GM19397 (cell line): Measurements from ENCODE around the gene SPEF1.

ENCODE experiments used
- ATAC-seq: cut with Tn5 transposase; IDR thresholded peaks from one replicate; pipeline ENCODE4 v1.9.1; 2021; ENCODE audit warnings: mild to moderate bottlenecking, moderate library complexity; ENCODE audit not compliant: unreplicated experiment

The SPEF1 gene

DNA sequence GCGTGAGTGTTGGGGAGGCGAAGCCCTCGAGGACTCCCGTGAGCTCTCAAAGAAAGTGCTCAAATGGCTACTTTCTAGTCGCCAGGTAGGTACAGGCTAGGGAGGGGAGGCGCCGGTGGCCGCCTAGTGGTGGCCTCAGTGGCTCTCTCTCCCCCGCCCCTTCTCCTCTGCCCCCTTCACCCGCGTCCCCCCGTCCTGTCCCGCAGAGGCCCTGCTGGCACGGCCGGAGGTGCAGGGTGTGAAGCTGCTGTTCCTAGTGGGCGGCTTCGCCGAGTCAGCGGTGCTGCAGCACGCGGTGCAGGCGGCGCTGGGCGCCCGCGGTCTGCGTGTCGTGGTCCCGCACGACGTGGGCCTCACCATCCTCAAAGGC lies 30.0 kb downstream of the SPEF1 start:
- no peak for ATAC-seq

DNA sequence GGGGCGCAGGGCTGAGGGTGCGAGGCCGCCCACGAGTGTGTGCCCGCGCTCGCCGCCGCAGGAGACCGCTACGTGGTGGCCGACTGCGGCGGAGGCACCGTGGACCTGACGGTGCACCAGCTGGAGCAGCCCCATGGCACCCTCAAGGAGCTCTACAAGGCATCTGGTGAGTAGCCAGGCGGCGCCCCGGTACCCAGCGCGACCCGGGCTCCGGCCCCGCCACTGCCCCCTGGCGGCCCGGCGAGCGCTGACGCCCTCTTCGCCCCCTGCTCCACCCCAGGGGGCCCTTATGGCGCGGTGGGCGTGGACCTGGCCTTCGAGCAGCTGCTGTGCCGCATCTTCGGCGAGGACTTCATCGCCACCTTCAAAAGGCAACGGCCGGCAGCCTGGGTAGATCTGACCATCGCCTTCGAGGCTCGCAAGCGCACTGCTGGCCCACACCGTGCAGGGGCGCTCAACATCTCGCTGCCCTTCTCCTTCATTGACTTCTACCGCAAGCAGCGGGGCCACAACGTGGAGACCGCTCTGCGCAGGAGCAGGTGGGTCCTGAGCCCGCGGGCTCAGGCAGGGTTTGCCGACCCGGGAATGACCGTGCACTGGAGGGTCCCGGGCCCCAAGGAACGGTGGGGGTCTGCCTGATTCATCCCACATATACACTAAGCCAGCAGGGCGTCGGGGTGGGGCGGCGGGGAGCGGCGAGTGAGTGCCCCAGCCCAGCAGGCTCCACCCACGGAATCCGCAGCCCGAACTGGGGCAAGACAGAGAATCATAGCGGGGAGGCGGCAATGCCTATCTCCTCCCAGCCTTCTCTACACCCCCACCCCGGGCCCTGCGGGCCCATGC lies 31.3 kb downstream of the SPEF1 start:
- no peak for ATAC-seq

DNA sequence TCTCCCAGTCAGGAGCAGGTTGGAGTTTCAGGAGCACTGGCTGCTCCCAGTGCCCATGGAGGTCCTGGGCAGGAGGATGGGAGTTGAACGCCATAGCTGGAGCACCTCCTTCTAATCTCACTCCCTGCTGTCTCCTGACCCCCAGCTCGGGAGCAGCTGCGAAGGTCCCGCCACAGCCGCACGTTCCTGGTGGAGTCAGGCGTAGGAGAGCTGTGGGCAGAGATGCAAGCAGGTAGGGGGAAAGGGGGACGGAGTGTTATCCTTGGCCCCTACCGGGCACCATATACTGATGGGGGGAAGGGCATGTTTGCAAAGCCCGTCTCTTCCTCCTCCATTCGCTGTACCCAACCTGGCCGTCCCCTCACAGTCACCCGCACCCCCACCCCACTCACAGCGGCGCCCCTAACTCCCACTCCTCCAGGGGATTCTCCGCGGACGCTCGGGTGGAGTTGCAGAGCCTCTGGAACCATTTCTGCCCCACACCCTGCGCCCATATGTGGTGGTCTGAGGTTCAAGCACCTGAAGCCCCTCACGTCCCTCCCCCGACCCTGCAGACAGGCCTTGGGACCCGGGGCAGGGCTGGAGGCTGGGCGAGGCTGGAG lies 32.1 kb downstream of the SPEF1 start:
- ATAC-seq: no peak

DNA sequence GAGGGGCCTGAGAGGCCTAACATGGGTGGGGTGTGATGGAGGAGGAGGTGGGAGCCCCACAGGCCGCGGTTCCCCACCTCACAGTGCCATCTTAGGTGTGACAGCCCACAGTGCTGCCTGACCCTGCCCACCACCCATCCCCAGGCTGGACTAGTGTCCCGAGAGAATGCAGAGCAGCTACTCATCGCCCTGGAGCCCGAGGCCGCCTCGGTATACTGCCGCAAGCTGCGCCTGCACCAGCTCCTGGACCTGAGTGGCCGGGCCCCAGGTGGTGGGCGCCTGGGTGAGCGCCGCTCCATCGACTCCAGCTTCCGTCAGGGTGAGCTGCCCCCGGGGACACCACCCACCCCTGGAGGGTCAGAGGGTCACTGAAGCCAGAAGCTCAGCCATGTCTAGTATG lies 33.2 kb downstream of the SPEF1 start:
- no peak for ATAC-seq

DNA sequence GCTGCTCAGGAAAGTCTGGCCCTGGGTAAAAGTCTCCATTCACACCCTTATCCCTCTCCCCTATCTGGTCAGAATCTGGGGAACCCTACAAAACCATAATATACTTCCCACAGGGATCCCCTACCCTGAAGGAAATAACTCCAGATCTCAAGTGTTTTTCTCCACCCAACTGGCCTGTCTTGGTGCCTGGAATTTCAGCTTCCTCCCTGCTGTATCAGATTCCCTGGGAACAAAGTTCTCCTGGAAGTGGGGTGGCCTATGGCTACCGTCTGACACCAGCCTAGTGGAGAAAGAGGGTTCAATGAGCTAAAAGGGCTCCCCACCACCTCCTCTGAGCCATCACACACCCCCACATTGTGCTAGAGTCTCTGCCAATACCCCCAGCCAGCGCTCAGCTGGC lies 33.8 kb downstream of the SPEF1 start:
- no peak for ATAC-seq

DNA sequence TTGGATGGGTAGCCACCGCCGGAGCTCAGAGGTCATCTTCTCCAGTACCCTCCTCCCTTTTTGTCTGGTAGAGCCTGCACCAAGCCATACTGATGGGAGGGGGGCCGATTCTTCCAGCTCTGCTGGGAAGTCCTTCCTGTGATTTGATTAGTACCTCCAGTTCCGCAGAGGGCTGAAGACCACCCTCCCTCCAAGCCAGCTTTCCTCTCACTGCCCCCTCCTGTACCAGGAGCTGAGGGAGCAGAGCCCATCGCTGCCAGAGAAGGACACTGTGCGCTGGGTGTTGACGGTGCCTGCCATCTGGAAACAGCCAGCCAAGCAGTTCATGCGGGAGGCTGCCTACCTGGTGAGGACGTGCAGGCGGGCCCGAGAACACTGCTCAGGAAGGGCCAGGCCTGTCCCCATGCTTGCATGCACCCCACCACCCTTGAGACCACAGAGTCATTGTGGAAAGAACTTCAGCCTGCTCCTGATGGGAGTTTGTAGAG lies 35.5 kb downstream of the SPEF1 start:
- ATAC-seq: no peak

DNA sequence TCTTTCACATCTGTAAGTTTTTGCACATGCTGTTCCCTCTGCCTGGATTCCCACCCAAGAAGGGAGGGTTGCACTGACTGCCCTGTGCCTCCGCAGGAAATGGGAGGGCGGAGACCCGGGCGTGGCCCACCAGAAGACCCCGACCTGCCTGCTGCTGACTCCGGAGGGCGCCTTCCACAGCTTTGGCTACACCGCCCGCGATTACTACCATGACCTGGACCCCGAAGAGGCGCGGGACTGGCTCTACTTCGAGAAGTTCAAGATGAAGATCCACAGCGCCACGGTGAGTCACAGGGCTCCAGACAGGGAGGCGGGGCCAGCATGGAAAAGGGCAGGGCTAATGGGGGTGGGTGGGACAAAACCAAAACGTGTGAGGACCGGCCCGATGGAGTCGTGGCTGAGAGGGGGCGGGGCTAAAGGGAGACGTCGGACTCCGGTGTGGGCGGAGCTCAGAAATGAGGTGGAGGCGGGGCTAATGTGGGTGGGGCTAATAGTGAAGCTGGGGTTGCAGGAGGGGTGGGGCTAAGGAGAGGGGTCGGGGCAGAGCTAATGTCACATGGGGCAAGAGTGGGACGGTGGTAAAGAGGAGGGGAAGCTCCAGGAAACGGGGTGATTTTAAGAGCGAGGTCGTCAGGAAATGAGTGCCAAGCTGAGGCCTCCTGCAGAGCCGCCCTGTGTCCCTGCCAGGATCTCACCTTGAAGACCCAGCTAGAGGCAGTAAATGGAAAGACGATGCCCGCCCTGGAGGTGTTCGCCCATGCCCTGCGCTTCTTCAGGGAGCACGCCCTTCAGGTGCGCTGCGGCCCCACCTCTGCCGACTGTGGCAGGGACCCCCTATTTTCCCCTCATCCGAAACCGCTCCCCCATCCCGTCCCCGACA lies 36.2 kb downstream of the SPEF1 start:
- ATAC-seq: no peak

DNA sequence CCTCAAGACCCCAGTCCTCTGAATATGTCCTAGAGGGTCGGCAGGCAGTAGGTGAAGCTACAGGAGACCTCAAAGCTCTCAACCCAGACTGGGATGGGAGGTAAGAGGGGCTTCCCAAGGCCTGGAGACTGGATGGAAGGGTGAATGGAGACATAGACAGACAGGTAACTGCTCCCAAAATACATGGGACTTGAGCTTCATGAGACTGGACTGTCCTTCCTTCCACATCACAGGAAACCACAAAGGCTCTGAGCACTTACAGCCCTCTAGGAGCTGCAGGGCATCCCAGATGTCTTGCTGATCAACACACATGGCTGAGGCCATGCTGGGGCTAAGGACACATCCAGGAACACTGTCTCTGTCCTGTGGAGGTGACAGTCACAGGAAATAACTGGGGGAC lies 37.2 kb downstream of the SPEF1 start:
- ATAC-seq: no peak

DNA sequence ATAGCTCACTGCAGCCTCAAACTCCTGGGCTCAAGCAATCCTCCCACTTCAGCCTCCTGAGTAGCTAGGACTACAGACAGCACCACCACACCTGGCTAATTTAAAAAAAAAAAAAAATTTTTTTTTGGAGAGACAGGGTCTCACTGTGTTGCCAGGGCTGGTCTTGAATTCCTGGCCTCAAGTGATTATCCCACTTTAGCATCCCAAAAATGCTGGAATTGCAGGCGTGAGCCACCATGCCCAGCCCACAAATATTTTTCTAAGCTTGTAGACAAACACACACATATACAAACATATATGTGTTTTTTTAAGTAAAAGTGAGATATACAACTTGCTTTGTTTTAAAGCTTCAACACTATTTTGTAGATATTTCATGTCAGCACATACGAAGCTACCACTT lies 38.0 kb downstream of the SPEF1 start:
- no peak for ATAC-seq

DNA sequence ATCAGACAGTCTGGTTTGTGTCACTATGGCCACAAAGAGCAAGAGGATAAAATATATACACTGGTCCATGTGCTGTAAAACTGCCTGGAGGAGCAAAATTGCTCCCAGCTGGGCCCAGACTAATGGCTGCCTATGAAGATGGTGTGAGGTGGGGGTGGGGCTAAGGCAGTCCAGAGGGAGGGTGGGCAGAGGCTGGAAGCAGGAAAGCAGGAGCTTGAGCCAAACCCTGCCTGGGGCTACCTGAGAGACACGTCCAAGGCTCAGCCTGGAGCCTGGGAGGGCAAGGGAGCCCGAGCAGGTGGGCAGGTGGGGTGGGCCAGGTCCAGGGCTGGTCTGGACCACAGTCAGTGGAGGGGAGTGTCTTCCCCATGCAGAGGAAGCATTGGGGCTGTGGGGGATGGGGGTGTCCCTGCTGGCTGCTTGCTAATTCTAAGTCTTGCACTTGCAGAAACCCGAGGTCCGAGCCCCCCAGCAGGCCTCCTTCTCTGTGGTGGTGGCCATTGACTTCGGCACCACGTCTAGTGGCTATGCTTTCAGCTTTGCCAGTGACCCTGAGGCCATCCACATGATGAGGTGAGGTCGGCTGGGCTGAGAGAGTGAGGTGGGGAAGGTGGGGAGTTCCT lies 39.3 kb downstream of the SPEF1 start:
- no peak for ATAC-seq

DNA sequence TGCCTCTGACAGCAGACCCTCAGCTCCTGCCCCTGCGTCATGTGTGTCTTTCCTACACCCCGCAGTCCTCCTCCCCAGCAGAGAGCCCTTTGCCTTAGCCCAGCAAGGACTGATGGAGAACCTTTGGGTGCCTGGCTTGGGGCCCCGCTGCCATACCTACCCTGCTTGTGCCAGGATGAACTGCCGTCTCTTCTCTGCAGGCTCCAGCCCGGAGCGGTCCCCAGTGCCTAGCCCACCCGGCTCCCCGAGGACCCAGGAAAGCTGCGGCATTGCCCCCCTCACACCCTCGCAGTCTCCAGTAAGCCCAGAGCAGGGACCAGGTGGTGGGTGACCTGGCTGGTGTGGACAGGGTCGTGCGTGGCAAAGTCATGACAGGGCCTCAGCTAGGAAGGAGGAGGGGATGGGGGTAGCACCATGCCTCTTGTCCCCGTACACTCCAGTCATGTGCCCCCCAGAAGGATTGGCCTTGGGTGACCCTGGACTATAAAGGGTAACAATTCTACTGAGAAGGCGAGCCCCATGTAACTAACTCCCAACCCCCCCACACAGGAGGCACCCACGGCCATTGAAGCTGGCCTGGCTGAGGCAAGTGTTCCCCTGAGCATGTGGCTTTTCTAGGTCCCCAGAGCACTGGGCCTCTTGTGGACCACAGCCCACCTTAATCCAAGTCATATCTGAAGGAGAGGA lies 40.5 kb downstream of the SPEF1 start:
- ATAC-seq: no peak

DNA sequence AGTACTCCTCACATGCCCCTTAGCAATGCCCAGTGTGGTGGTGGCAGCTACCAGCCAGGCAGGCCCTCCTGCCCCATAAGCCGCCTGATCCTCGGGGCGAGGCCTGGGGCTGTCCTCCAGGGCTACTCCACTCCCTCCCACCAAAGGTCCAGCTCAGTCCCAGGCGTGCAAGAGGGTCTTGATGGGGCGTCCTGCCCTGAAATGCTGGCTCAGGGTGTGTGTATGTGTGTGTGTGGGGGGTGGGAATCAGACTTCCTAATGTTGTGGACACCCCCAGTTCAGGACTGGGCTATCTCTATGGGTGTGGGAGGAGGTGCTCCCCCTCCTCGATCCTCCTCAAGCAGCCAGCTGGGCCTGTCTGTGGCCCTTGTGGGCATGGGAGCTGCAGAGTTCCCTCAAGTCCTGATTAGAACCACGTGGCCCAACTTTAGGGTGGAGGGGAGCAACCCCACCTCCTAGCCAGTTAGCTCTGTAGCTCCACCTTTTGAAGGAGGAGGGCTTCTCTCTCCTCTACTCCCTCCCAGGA lies 41.3 kb downstream of the SPEF1 start:
- ATAC-seq: no peak

DNA sequence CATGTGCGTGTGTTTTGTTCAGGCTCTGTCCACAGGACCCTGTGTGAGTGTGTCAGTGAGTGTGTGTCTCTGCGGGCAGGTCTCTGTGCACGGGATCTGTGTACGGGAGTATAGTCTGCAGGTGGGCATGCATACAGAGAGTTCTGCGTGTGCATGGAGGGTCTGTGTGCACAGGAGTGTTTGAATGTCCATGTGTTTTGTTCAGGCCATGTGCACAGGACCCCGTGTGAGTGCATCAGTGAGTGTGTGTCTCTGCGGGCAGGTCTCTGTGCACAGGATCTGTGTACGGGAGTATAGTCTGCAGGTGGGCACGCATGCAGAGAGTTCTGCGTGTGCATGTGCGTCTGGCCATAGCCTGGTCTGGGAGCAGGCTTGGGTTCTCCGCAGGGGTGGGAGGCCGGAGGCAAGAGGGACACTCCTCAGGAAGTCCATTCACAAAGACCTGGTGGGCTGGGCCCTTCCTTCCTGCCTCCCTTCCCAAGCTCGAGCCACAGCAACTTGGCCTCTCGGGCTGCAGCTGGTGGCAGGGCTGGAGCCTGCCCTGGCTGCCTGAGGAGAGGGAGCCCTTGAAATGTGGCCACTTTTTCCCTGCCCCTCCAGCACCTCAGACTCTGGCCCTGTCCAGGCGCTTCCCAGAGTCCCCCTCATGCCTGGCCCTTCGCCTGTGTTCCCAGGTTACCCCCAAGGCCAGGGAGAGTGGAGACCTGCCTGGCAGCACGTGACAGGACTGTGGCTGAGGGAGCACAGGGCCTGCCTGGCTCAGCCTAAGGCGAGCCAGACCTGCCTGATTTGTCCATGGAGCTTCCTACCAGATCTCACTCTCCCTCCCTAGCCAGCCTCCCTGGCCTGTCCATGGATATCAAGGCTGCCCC lies 42.0 kb downstream of the SPEF1 start:
- ATAC-seq: no peak

DNA sequence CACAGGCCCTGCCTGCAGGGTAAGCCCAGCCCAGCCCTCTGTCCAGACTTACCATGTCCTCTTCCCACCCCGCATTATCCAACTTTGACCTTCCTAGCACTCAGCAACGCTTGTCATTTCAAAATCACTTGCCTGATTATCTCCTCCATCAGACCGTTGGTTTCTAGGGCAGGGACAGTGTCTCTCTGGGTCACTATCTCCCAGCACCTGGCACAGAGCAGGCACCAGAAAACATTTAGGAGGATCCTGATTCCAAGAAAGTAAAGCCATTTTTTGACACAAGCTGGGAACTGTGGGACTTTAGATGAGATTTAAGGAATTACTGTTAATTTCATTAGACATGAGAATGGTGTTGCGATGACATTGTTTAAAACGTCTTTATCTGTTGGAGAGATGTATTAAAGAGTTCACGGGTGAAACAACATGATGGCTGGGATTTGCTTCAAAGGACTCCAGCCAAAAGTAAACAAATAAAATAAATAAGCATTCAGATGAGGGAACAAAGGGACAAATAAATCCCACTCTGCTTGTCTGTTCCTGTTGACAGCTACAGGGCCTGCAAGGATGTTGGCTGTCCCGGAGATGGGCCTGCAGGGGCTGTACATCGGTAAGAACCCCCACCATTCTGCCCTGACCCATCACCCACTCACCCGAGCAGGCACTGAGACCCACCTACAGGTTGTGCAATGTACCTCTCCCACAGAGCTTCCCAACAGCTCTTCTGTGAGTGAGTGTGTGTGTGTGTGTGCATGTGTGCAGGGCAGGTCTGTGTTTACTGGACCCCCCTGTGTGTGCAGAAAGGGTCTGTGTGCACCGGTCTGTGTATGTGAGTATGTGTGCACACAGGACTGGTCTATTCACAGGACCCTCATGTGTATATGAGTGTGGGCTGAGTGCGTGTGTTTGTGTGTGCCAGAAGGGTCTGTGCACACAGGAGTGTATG lies 42.9 kb downstream of the SPEF1 start:
- ATAC-seq: no peak

DNA sequence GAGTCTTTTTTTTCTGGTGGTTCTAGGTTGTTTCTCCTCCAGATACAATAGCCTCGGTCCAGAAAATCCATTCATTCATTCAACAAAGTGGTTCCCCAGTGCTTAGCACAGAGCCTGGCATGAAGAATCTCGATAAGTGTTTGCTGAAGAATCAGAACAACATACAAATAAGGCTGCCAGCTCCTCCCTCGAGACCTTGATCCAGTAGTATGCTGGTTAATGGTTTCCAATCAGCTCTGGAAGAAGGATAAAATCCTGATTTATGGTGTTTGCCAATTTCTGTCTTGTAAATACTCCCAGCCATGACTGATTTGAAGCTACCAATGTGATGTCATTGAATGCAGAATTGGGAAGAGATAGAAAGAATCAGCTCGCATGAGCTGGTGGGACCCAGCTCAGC lies 45.5 kb downstream of the SPEF1 start:
- ATAC-seq: no peak

DNA sequence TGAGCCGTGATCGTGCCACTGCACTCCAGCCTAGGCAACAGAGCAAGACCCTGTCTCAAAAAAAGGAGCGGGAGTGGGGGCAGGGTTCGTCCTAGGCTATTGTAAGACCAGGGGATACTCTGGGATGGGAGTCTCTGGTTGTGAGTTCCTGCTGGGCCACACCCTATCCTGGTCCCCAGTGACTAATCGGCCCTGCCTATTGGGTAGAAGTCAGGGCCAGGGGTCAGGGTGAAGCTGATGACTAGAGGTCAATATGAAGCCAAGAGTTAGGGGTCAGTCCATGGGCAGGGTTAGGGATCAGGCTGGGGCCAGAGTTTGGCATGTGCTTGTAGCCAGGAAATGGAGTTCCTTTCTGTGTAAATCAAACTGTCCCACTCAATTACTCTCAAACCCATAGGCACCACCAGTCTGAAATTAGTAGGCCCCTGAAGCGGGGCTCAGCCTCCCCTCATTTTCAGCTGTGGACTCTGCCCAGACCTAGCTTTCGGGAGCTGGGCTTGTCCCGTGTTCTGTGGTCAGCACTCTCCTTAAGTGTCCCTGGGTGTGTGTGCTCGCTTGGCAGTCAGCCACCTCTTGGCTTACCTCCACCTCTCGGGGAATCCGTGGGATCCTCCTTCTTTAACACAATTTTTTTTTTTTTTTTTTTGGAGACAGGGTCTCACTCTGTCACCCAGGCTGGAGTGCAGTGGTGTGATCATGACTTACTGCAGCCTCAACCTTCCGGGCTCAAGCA lies 47.0 kb downstream of the SPEF1 start:
- ATAC-seq: no peak

DNA sequence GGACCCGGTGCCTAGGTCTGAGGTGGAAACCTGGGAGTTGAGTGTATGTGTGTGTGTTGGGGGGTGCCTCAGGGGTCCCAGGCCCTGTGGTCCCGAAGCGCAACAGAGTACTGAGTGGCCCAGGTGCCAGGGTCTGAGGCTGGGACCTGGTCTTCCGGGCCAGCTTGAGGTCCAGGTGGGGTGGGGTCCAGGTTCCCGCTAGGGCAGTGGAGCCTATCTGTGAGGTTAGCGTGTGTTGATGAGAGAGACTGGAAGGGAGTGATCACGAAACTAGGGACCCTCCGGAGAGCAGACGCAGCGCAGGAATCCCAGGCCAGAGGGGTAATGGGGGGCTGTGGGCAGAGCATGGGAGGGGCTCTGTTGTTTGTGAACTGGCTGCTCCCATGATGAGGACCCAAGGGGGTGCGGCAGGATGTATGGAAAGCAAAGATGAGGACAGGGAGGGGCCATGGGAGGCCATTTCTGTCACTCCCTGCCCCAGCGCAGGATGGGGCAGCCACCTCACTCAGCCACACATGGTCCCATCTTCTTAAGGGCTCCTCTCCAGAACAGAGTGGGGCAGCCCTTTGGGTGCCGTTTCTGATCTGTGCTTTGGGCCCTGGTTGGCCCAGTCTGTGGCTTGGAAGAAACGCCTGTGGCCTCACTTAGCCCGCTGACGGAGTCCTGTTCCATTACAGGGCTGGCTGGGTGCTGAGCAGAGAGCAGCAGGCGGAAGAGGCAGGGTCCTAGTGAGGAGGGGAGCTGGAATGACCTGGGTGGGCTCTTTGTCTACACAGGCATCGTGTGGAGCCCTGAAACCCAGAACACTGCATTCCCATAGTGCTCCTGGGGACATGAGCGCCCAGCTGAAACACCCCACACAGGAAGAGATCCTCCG lies 47.9 kb downstream of the SPEF1 start:
- no peak for ATAC-seq
